ENCODE measurements around the gene SLITRK1.

The SLITRK1 gene

DNA sequence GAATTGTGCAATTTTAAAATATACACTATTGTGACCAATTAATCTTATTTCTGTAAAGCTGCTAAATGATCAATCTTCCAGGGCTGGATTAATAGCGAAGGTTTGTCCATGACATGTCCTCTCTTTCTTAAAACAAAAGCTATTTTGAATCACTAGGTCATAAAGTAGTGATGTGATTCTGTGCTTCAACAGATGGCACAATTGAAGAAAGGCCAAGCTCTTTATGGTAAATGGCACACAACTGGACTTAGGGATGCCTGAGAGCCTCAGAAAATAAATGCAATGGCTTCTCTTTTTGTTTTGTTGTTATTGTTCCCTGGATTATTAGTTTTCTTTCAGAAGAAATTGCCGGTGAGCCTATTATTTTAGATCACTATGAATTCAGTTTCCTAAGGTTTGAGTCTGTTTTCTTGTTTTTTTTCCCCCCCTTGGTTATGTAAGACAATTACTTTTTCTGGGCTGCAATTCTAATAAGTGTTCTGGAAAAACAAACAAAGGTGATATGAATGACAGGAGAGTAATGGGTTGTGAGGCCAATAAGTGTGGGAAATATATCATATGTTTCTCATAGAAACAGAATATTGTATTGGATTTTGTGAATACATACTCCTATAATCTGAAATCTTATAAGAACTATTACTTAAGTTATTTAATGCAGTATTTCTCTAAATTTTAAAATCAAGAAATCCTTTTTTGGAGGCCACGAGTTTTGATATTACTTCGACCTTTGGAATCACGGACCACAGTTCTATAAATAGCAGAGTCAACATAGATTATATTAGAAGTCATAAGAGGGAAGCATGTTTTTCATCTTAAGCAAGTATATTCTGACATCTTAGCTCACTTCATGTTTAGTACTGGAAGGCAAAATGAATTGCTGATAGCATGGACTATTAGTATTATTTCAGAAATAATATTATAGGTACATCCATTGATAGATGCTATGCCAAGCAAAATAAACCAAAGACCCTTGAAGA lies 16.8 kb downstream of the SLITRK1 start:
- no peak for DNase-seq

DNA sequence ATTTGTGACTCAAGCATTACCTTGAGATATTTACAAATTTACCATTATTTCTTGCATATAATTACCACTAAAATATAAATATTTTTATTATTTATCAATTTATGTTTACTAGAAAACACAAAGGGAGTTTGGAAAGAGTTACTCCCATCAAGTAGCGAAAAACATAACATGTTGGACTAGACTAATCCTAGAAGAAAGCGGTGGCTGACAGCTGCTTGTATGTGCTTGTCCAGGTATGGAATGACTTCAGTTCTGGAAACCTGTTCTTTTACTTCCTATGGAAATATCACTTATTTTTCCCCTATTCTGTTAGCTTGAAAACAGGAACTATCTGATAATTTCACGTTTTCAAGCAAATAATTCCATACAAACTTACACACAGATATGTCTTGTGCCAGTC lies 28.5 kb downstream of the SLITRK1 start:
- no peak for DNase-seq

DNA sequence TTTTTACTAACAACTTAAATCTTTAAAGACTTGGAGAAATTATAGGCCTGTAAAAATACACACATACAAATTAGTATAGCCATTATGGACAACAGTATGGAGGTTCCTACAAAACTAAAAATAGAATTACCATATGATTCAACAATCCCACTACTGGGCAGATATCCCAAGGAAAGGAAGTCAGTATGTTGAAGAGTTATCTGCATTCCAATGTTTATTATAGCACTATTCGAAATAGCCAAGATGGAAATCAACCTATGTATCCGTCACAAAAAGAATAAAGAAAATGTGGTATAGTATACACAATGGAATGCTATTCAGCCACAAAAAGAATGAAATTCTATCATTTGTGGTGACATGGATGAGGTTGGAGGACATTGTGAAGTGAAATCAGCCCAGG lies 37.2 kb downstream of the SLITRK1 start:
- no peak for DNase-seq

DNA sequence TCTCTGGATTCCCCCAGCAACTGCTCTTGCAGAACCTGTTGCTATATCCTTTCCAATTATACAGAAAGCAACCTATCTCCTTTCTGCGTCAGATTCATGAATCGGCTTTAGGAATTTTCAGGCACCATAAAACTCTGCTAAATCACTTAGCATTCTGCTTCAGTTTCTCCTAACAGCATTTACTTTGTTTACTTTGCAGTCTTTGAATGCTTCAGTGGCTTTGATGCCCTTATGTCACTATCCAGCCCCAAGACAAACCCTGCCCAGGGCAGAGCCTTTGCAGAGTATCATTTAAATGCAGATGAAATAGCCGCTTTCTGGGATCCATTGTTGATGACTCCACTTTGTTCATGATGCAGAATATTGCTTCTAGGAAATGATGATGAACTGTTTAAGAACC lies 43.1 kb downstream of the SLITRK1 start:
- no peak for DNase-seq

DNA sequence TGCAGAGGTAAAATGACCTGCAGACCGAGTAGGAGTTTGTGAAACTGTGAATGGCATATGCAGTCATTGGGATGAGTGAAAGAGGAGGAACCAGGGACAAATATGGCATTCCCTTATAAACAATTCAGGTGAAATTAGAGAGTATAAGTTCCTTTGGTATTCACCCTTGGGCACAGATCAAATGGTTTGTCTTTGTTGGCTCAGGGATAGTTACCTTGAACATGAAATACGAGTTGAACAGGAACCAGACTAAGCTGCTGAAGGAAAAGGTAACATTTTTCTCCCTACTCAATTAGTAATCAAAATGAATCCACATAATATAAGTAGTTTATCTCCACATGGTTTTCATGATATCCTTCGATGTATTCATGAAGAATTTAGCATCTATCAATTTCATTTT lies 50.5 kb downstream of the SLITRK1 start:
- no peak for DNase-seq

DNA sequence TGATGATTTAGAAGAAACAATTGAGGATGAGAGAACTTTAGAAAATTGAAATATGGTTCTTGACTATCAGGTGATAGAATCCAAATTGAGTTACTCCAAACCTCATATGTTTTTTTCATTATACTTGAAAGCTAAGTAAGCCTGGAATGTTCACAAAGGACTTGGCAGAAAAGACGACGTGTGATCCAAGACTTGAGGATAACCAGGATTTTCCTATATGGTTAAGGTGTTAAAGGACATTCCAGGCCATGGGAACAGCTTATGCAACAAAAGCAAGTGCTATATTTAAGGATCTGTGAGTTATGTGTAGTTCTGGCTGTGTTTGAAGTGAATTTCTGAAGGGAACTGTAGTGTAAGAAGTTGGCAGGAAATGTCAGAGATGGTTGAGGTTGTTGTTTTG lies 52.5 kb downstream of the SLITRK1 start:
- no peak for DNase-seq

DNA sequence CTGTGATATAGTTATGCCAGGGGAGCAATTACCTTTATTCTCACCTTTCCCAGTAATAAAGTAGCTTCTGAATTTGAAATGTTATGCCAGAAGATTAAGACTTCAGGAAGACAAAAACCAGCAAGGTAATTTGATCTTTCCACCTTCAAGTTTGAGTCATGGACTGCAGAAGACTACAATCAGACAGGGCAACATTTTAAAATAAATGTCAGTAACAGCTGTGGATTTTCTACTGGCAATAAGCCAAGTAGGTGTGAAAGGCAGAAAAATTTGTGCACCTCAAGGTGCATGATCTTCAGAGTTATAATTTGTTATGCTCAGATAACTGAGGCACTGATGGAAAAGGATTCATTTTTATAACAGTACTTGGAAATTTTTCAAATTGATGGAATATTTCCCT lies 54.9 kb downstream of the SLITRK1 start:
- DNase-seq, result no peak
